HCT116 (cell line): ENCODE measurements around the gene BNIPL. TPM values are rescaled to one million over a fixed set of nuclear protein-coding genes. Genes with fewer than 3 reads are reported as not detected.

Experiments
- ATAC-seq: fragments of 200-7000 bp; cut with Tn5 transposase; 2 replicates; pipeline ENCODE4 v1.9.1; 2020; ENCODE audit warnings: mild to moderate bottlenecking, moderate library complexity
- BruUV-seq: library from RNA; stranded (reverse); fragments of 400-500 nt; replicated peaks from 2 replicates; lab custom pipeline; 2021; lab: Mats Ljungman, UMichigan
- CTCF ChIA-PET: fragments of 300-600 bp; sonication (Branson Sonifier 250); formaldehyde crosslinking; loops from one replicate; lab custom pipeline; 2021; ENCODE audit warnings: antibody characterized with exemption; lab: Charles Lee
- POLR2A ChIA-PET: fragments of 300-600, 350-600 bp; sonication (Branson Sonifier 250); formaldehyde crosslinking; loops from one replicate; lab custom pipeline; 2021; ENCODE audit warnings: antibody characterized with exemption; lab: Charles Lee
- RAD21 ChIA-PET, 2 experiments: fragments of 300-600 bp; sonication (Branson Sonifier 250); formaldehyde crosslinking; loops; one replicate each; lab custom pipeline; 2023; ENCODE audit warnings: low total read pairs in 2 of 2; ENCODE audit not compliant: uncharacterized antibody in 2 of 2, unreplicated experiment in 2 of 2, low non-redundant PET in 1 of 2; lab: Charles Lee
- DNase-seq: peaks from one replicate; pipeline ENCODE4 v3.0.0-alpha.2; 2010; ENCODE audit warnings: low read depth, low spot score
- H2AFZ ChIP-seq: fragments of 200-600 bp; shearing (Covaris generic), sonication (generic); 2 replicates; pipeline ENCODE4 v1.6.1; 2017; ENCODE audit warnings: low read depth, mixed run types, mixed read lengths, antibody characterized with exemption, low read length; ENCODE audit not compliant: poor library complexity, severe bottlenecking
- H3K27ac ChIP-seq: 2 replicates; pipeline ENCODE4 v1.5.1; 2012; ENCODE audit warnings: low read depth, low read length
- H3K27me3 ChIP-seq: fragments of 200-600 bp; sonication (generic); 2 replicates; pipeline ENCODE4 v1.6.1; 2016; ENCODE audit warnings: mixed run types, low read length, mixed read lengths; ENCODE audit not compliant: insufficient read depth
- H3K36me3 ChIP-seq, 2 experiments: fragments of 200-500 bp in 1 of 2; fragments of 200-600 bp in 1 of 2; sonication (Bioruptor generic) in 1 of 2; sonication (generic) in 1 of 2; 2 replicates each; pipeline versions ENCODE4 v1.5.1 to v1.6.1; 2014 to 2016; ENCODE audit warnings: low read length in 2 of 2, inconsistent platforms in 1 of 2, mixed read lengths in 1 of 2, mixed run types in 1 of 2; ENCODE audit not compliant: insufficient read depth in 2 of 2, control insufficient read depth in 1 of 2
- H3K4me1 ChIP-seq, 2 experiments: fragments of 200-600 bp in 1 of 2; sonication (generic) in 1 of 2; 2 replicates each; pipeline versions ENCODE4 v1.5.1 to v1.6.1; 2012 to 2017; ENCODE audit warnings: low read length in 2 of 2, inconsistent platforms in 1 of 2, mild to moderate bottlenecking in 1 of 2, mixed read lengths in 1 of 2, mixed run types in 1 of 2, moderate library complexity in 1 of 2; ENCODE audit not compliant: insufficient read depth in 2 of 2, control insufficient read depth in 1 of 2
- H3K4me2 ChIP-seq: fragments of 200-600 bp; sonication (generic); 2 replicates; pipeline ENCODE4 v1.6.1; 2017; ENCODE audit warnings: mixed run types, low read length, mixed read lengths
- H3K4me3 ChIP-seq, 2 experiments: fragments of 200-600 bp in 1 of 2; sonication (generic) in 1 of 2; replicated peaks in 1 of 2; 2 replicates each; pipeline ENCODE4 v1.5.1; 2011 to 2016; ENCODE audit warnings: low read length in 2 of 2, control low read depth in 1 of 2, low read depth in 1 of 2, mild to moderate bottlenecking in 1 of 2, mixed read lengths in 1 of 2, mixed run types in 1 of 2
- H3K79me2 ChIP-seq: fragments of 200-600 bp; sonication (generic); 2 replicates; pipeline ENCODE4 v1.6.1; 2017; ENCODE audit warnings: mild to moderate bottlenecking, mixed run types, low read length, moderate library complexity, mixed read lengths; ENCODE audit not compliant: insufficient read depth
- H3K9ac ChIP-seq: fragments of 200-600 bp; sonication (generic); 2 replicates; pipeline ENCODE4 v1.6.1; 2016; ENCODE audit warnings: low read length, mixed read lengths
- H3K9me2 ChIP-seq: fragments of 200-600 bp; sonication (generic), shearing (Covaris generic); 2 replicates; pipeline ENCODE4 v1.6.1; 2017; ENCODE audit warnings: mixed run types, mild to moderate bottlenecking, moderate library complexity; ENCODE audit not compliant: insufficient read depth
- H3K9me3 ChIP-seq, 2 experiments: fragments of 200-500 bp in 1 of 2; fragments of 200-600 bp in 1 of 2; sonication (Bioruptor generic) in 1 of 2; sonication (generic) in 1 of 2; 2 replicates each; pipeline ENCODE4 v1.6.1; 2014 to 2017; ENCODE audit warnings: low read length in 2 of 2, mixed read lengths in 2 of 2, inconsistent platforms in 1 of 2, low read depth in 1 of 2, mild to moderate bottlenecking in 1 of 2, mixed run types in 1 of 2, moderate library complexity in 1 of 2; ENCODE audit not compliant: control insufficient read depth in 1 of 2, insufficient read depth in 1 of 2
- H4K20me1 ChIP-seq: fragments of 200-600 bp; sonication (generic), shearing (Covaris generic); 2 replicates; pipeline ENCODE4 v1.6.1; 2017; ENCODE audit warnings: mixed run types, mild to moderate bottlenecking, moderate library complexity; ENCODE audit not compliant: insufficient read depth
- CEBPB ChIP-seq: IDR thresholded peaks from 2 replicates; pipeline ENCODE4 v1.6.1; 2012; ENCODE audit warnings: low read depth
- EGR1 ChIP-seq: IDR thresholded peaks from 2 replicates; pipeline ENCODE4 v1.6.1; 2012; ENCODE audit warnings: low read depth
- EZH2 ChIP-seq: fragments of 200-600 bp; sonication (generic); IDR thresholded peaks from 2 replicates; pipeline ENCODE4 v1.6.1; 2017; ENCODE audit warnings: antibody characterized with exemption, mixed run types
- EZH2phosphoT487 ChIP-seq: fragments of 200-600 bp; IDR thresholded peaks from 2 replicates; pipeline ENCODE4 v1.6.1; 2018; ENCODE audit warnings: antibody characterized with exemption, borderline replicate concordance
- FOSL1 ChIP-seq: IDR thresholded peaks from 2 replicates; pipeline ENCODE4 v1.6.1; 2012; ENCODE audit warnings: low read depth
- JUND ChIP-seq: IDR thresholded peaks from 2 replicates; pipeline ENCODE4 v1.6.1; 2012
- POLR2A ChIP-seq: IDR thresholded peaks from 2 replicates; pipeline ENCODE4 v1.7.0; 2011; ENCODE audit warnings: borderline replicate concordance; ENCODE audit not compliant: insufficient read depth, insufficient read length; ENCODE audit errors: extremely low read depth
- RAD21 ChIP-seq: IDR thresholded peaks from 2 replicates; pipeline ENCODE4 v1.6.1; 2012; ENCODE audit warnings: low read depth, mild to moderate bottlenecking
- SIN3A ChIP-seq: IDR thresholded peaks from 2 replicates; pipeline ENCODE4 v1.6.1; 2012; ENCODE audit warnings: low read depth
- SP1 ChIP-seq: IDR thresholded peaks from 2 replicates; pipeline ENCODE4 v1.6.1; 2012; ENCODE audit warnings: low read depth
- SRF ChIP-seq: IDR thresholded peaks from 2 replicates; pipeline ENCODE4 v1.6.1; 2012; ENCODE audit warnings: low read depth
- TCF7L2 ChIP-seq: IDR thresholded peaks from 2 replicates; pipeline ENCODE4 v1.7.0; 2011; ENCODE audit warnings: borderline replicate concordance, inconsistent platforms; ENCODE audit not compliant: insufficient read depth, insufficient read length; ENCODE audit errors: extremely low read depth
- ZBTB33 ChIP-seq: IDR thresholded peaks from 2 replicates; pipeline ENCODE4 v1.6.1; 2011; ENCODE audit warnings: mild to moderate bottlenecking, low read length, moderate library complexity; ENCODE audit not compliant: insufficient replicate concordance; ENCODE audit errors: extremely low read depth
- intact Hi-C: fragments of 100-400 bp; cut with micrococcal nuclease; formaldehyde crosslinking; loops from 2 replicates; pipeline ENCODE4 v1.10.0; 2022
- total RNA-seq: library from RNA; stranded (reverse); gene quantifications from one replicate; pipeline ENCODE4 v1.2.1, GENCODE V29; 2021; ENCODE audit not compliant: unreplicated experiment

Gene BNIPL
- total RNA-seq, 1 experiment from 2014 or later = 0.86 TPM

GRCh38 chr1:150999051-150999674 lies 37.2 kb upstream of the BNIPL start:
- intact Hi-C loops = loop anchor here (5.0 kb wide), 3 partner anchors 372 to 742 kb away; partner anchors contain the start of genes CA14 and ENSA

GRCh38 chr1:150999926-151000325 lies 36.5 kb upstream of the BNIPL start:
- Histone ChIP-seq H3K9me3 (no peaks in the 10 kb centered on the region), H3K27ac (no peak overlapping the region), H3K4me2 (peak overlapping the region; percentile 46; the same call in 1 of the 2 replicates), H3K4me3 (no peak overlapping the region), H3K36me3 (no peaks in the 10 kb centered on the region), H3K9ac (no peak overlapping the region), H3K79me2 (no peaks in the 10 kb centered on the region), H3K27me3 (no peaks in the 10 kb centered on the region), H2AFZ (no peak overlapping the region), H3K4me1 (peaks cover 8 to 42% of the 10 kb centered on the region in 2 experiments; a peak in 3 of 4 replicates), H3K9me2 (no peaks in the 10 kb centered on the region), H4K20me1 (no peaks in the 10 kb centered on the region)
- POLR2A ChIA-PET = interaction anchor here (1.2 kb wide), 1 partner anchor 19 kb away, joined by 3 read pairs; no protein-coding TSS in a partner anchor
- BruUV-seq = no TSS peak
- DNase-seq = no peak
- RAD21 ChIA-PET = no interaction called here
- CTCF ChIA-PET = no interaction called here
- no peak for ATAC-seq
- TF ChIP-seq ZBTB33 (no peak), EZH2phosphoT487 (no peak), TCF7L2 (no peak), EZH2 (no peak), JUND (no peak), POLR2A (no peak), EGR1 (no peak), SRF (no peak), RAD21 (no peak), FOSL1 (no peak), CEBPB (no peak)
- intact Hi-C loops = loop anchor here (5.0 kb wide), 3 partner anchors 373 to 743 kb away; partner anchors contain the start of genes CA14 and ENSA

More at GRCh38 chr1:150999051-150999674, 37.2 kb upstream of the BNIPL start:
- peaks cover 7 to 40% of the 10 kb centered on the region in 2 experiments; a peak in 3 of 4 replicates for H3K4me1 ChIP-seq
- peak overlapping the region; percentile 46 for H3K4me2 ChIP-seq
- no peaks in the 10 kb centered on the region for H3K27me3 ChIP-seq
- ChIA-PET POLR2A (interaction anchor here (1.2 kb wide), 1 partner anchor 18 kb away, joined by 3 read pairs; no protein-coding TSS in a partner anchor), RAD21 (no interaction called here), CTCF (no interaction called here)
- no peaks in the 10 kb centered on the region for H3K9me3 ChIP-seq
- no peaks in the 10 kb centered on the region for H3K9me2 ChIP-seq
- H2AFZ ChIP-seq = peak overlapping the region; percentile 38
- no peak overlapping the region for H3K9ac ChIP-seq
- no peak overlapping the region for H3K27ac ChIP-seq
- no TSS peak for BruUV-seq
- ATAC-seq (peak; percentile 39; the same call in 1 of the 2 replicates), DNase-seq (no peak)
- H4K20me1 ChIP-seq = no peaks in the 10 kb centered on the region
- no peaks in the 10 kb centered on the region for H3K36me3 ChIP-seq
- H3K4me3 ChIP-seq = 0 out of 4 replicates have a peak overlapping the region, but pooled peaks of 1 of the 2 experiments have one; percentile 7
- TF ChIP-seq SIN3A = no peak
- 0 out of 2 replicates have a peak, but pooled peaks have one; percentile 23 for TF ChIP-seq SP1
- H3K79me2 ChIP-seq = no peaks in the 10 kb centered on the region
